ENCODE data around the gene EIF5AL1.

- no peak for TF ChIP-seq TAF1 (IDR thresholded peaks at IDR 0.05; ENCODE audit: low read depth, low read length)
- no peak for TF ChIP-seq POLR2AphosphoS5 (IDR thresholded peaks at IDR 0.05; ENCODE audit: low read depth, low read length)
- TF ChIP-seq POLR2A (IDR thresholded peaks at IDR 0.05; ENCODE audit: low read depth, low read length): no peak
- TF ChIP-seq POU2F2 (IDR thresholded peaks at IDR 0.05; ENCODE audit: low read depth, low read length): no peak
Measured at GRCh38 chr10:79472449-79472848, 39.9 kb upstream of the EIF5AL1 start.
